Gastroesophageal sphincter (tissue), 3 donors: ENCODE measurements around the gene BOC.

Source experiments
- CTCF ChIP-seq, 4 experiments: fragments of 200-600 bp in 2 of 4; fragments of 450-650 bp in 2 of 4; sonication (generic) in 1 of 4; IDR thresholded peaks; one replicate each; pipeline ENCODE4 v1.5.1; 2017 to 2019; ENCODE audit warnings: antibody characterized with exemption in 4 of 4, mild to moderate bottlenecking in 2 of 4, moderate library complexity in 2 of 4
- EP300 ChIP-seq: sonication (generic); formaldehyde crosslinking; IDR thresholded peaks from one replicate; pipeline ENCODE4 v1.6.1; 2017; ENCODE audit warnings: antibody characterized with exemption, mild to moderate bottlenecking
- POLR2A ChIP-seq, 2 donors: fragments of 450-650 bp; IDR thresholded peaks; one replicate each; pipeline ENCODE4 v1.6.1; 2017; ENCODE audit warnings: antibody characterized with exemption in 2 of 2, mild to moderate bottlenecking in 2 of 2, moderate library complexity in 1 of 2
- POLR2AphosphoS5 ChIP-seq: sonication (generic); formaldehyde crosslinking; IDR thresholded peaks from one replicate; pipeline ENCODE4 v1.6.1; 2017; ENCODE audit warnings: antibody characterized with exemption

- TF ChIP-seq POLR2A (IDR thresholded peaks at IDR 0.05), result no peak
- no peak for TF ChIP-seq CTCF (IDR thresholded peaks at IDR 0.05)
- TF ChIP-seq POLR2AphosphoS5, result no peak
- no peak for TF ChIP-seq EP300
Measured at GRCh38 chr3:113300596-113300995, 89.2 kb downstream of the BOC start.
